DOHH2 (cell line): ENCODE measurements around the gene RGS7.

ENCODE experiments used
- EZH2phosphoT487 ChIP-seq: fragments of 200-600 bp; sonication (generic); IDR thresholded peaks from 2 replicates; pipeline ENCODE4 v1.6.1; 2017; ENCODE audit warnings: borderline replicate concordance, mild to moderate bottlenecking, antibody characterized with exemption, low read length, moderate library complexity, mixed read lengths
- TF ChIP-seq, protein P1 (sequence below): fragments of 200-600 bp; sonication (generic); IDR thresholded peaks from one replicate; pipeline ENCODE4 v1.5.1; 2014; ENCODE audit warnings: antibody characterized with exemption, mild to moderate bottlenecking, low read depth, low read length; ENCODE audit not compliant: poor library complexity, severe bottlenecking

DNA sequence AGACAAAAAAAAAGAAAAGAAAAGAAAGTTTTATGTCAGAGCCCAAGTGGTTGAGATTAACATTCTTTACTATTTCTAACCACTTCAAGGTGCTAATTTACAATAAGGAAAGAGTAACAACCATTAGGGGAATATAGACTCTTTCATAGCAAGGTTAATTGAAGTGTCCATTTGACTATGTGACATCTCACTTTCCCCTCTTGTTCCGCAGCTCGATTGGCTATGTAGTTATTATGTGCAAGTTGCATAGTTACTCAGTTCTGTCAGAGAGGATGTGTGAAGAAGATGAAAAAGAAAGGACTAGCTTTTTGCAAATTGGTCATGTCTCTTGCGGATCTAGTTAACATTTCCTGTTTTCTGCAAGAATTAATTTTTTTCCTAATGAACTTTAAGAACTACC lies 273.7 kb downstream of the RGS7 start:
- TF ChIP-seq, protein P1, sequence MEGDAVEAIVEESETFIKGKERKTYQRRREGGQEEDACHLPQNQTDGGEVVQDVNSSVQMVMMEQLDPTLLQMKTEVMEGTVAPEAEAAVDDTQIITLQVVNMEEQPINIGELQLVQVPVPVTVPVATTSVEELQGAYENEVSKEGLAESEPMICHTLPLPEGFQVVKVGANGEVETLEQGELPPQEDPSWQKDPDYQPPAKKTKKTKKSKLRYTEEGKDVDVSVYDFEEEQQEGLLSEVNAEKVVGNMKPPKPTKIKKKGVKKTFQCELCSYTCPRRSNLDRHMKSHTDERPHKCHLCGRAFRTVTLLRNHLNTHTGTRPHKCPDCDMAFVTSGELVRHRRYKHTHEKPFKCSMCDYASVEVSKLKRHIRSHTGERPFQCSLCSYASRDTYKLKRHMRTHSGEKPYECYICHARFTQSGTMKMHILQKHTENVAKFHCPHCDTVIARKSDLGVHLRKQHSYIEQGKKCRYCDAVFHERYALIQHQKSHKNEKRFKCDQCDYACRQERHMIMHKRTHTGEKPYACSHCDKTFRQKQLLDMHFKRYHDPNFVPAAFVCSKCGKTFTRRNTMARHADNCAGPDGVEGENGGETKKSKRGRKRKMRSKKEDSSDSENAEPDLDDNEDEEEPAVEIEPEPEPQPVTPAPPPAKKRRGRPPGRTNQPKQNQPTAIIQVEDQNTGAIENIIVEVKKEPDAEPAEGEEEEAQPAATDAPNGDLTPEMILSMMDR, result no peak
- TF ChIP-seq EZH2phosphoT487, result no peak
